HEK293 (cell line): ENCODE results near the gene CDC73.

Experiments
- BCL11B ChIP-seq: fragments of 450-650 bp; formaldehyde crosslinking; IDR thresholded peaks from 2 replicates; pipeline ENCODE4 v1.5.1; 2016; ENCODE audit warnings: low read depth, missing biosample characterization, missing genetic modification characterization
- GLIS2 ChIP-seq: fragments of 450-650 bp; formaldehyde crosslinking; IDR thresholded peaks from 2 replicates; pipeline ENCODE4 v1.5.1; 2016; ENCODE audit warnings: missing biosample characterization, missing genetic modification characterization
- HOXD13 ChIP-seq: sonication (generic); formaldehyde crosslinking; IDR thresholded peaks from 2 replicates; pipeline ENCODE4 v1.8.0; 2022; ENCODE audit warnings: missing genetic modification reagents, borderline replicate concordance
- IKZF3 ChIP-seq: fragments of 450-650 bp; IDR thresholded peaks from 2 replicates; pipeline ENCODE4 v1.5.0; 2018; ENCODE audit warnings: missing biosample characterization, mild to moderate bottlenecking, missing genetic modification characterization, moderate library complexity
- KLF1 ChIP-seq: fragments of 450-650 bp; formaldehyde crosslinking; IDR thresholded peaks from 2 replicates; pipeline ENCODE4 v1.5.1; 2016; ENCODE audit warnings: missing biosample characterization, missing genetic modification characterization
- KLF10 ChIP-seq: fragments of 450-650 bp; IDR thresholded peaks from 2 replicates; pipeline ENCODE4 v1.5.1; 2018; ENCODE audit warnings: missing biosample characterization, mild to moderate bottlenecking, missing genetic modification characterization
- KLF9 ChIP-seq: fragments of 450-650 bp; formaldehyde crosslinking; IDR thresholded peaks from 2 replicates; pipeline ENCODE4 v1.5.1; 2016; ENCODE audit warnings: missing biosample characterization, missing genetic modification characterization, low read depth
- MEIS1 ChIP-seq: sonication (generic); formaldehyde crosslinking; IDR thresholded peaks from 2 replicates; pipeline ENCODE4 v1.8.1; 2022; ENCODE audit warnings: missing genetic modification reagents, mild to moderate bottlenecking, borderline replicate concordance
- MZF1 ChIP-seq: fragments of 450-650 bp; formaldehyde crosslinking; IDR thresholded peaks from 2 replicates; pipeline ENCODE4 v1.5.1; 2017; ENCODE audit warnings: missing biosample characterization, missing genetic modification characterization, borderline replicate concordance
- SP2 ChIP-seq: fragments of 450-650 bp; formaldehyde crosslinking; IDR thresholded peaks from 2 replicates; pipeline ENCODE4 v1.5.1; 2016; ENCODE audit warnings: missing biosample characterization, missing genetic modification characterization
- YY1 ChIP-seq: fragments of 450-650 bp; formaldehyde crosslinking; IDR thresholded peaks from 2 replicates; pipeline ENCODE4 v1.5.1; 2018; ENCODE audit warnings: missing biosample characterization, missing genetic modification characterization
- ZBTB20 ChIP-seq: fragments of 450-650 bp; formaldehyde crosslinking; IDR thresholded peaks from 2 replicates; pipeline ENCODE4 v1.5.1; 2016; ENCODE audit warnings: missing biosample characterization, missing genetic modification characterization
- ZBTB48 ChIP-seq: fragments of 450-650 bp; formaldehyde crosslinking; IDR thresholded peaks from 2 replicates; pipeline ENCODE4 v1.5.1; 2016; ENCODE audit warnings: missing biosample characterization, missing genetic modification characterization
- ZBTB8A ChIP-seq: fragments of 450-650 bp; formaldehyde crosslinking; IDR thresholded peaks from 2 replicates; pipeline ENCODE4 v1.5.1; 2016; ENCODE audit warnings: missing biosample characterization, missing genetic modification characterization
- ZFP37 ChIP-seq: fragments of 450-650 bp; formaldehyde crosslinking; IDR thresholded peaks from 2 replicates; pipeline ENCODE4 v1.5.1; 2016; ENCODE audit warnings: missing biosample characterization, missing genetic modification characterization
- ZIC2 ChIP-seq: fragments of 450-650 bp; formaldehyde crosslinking; IDR thresholded peaks from 2 replicates; pipeline ENCODE4 v1.5.1; 2016; ENCODE audit warnings: missing biosample characterization, missing genetic modification characterization
- ZNF10 ChIP-seq: fragments of 450-650 bp; formaldehyde crosslinking; IDR thresholded peaks from 2 replicates; pipeline ENCODE4 v1.5.1; 2017; ENCODE audit warnings: missing biosample characterization, missing genetic modification characterization
- ZNF138 ChIP-seq: fragments of 450-650 bp; formaldehyde crosslinking; IDR thresholded peaks from 2 replicates; pipeline ENCODE4 v1.5.1; 2016; ENCODE audit warnings: missing biosample characterization, missing genetic modification characterization, borderline replicate concordance
- ZNF140 ChIP-seq: fragments of 450-650 bp; formaldehyde crosslinking; IDR thresholded peaks from 2 replicates; pipeline ENCODE4 v1.5.1; 2016; ENCODE audit warnings: missing biosample characterization, missing genetic modification characterization
- ZNF214 ChIP-seq: fragments of 450-650 bp; formaldehyde crosslinking; IDR thresholded peaks from 2 replicates; pipeline ENCODE4 v1.5.1; 2017; ENCODE audit warnings: missing biosample characterization, mild to moderate bottlenecking, missing genetic modification characterization, borderline replicate concordance
- ZNF23 ChIP-seq: fragments of 450-650 bp; formaldehyde crosslinking; IDR thresholded peaks from 2 replicates; pipeline ENCODE4 v1.5.1; 2016; ENCODE audit warnings: missing biosample characterization, missing genetic modification characterization, borderline replicate concordance
- ZNF335 ChIP-seq: fragments of 450-650 bp; formaldehyde crosslinking; conservative IDR thresholded peaks from 2 replicates; pipeline ENCODE4 v1.5.1; 2016; ENCODE audit warnings: missing biosample characterization, missing genetic modification characterization
- ZNF366 ChIP-seq: fragments of 450-650 bp; formaldehyde crosslinking; conservative IDR thresholded peaks from 2 replicates; pipeline ENCODE4 v1.5.1; 2016; ENCODE audit warnings: missing biosample characterization, missing genetic modification characterization
- ZNF394 ChIP-seq: fragments of 450-650 bp; formaldehyde crosslinking; IDR thresholded peaks from 2 replicates; pipeline ENCODE4 v1.5.1; 2016; ENCODE audit warnings: missing biosample characterization, missing genetic modification characterization, mild to moderate bottlenecking, moderate library complexity, borderline replicate concordance
- ZNF423 ChIP-seq: fragments of 450-650 bp; formaldehyde crosslinking; IDR thresholded peaks from 2 replicates; pipeline ENCODE4 v1.5.1; 2016; ENCODE audit warnings: missing biosample characterization, missing genetic modification characterization
- ZNF529 ChIP-seq: fragments of 450-650 bp; formaldehyde crosslinking; IDR thresholded peaks from 2 replicates; pipeline ENCODE4 v1.5.1; 2017; ENCODE audit warnings: missing genetic modification characterization, missing biosample characterization; ENCODE audit not compliant: insufficient replicate concordance
- ZNF549 ChIP-seq: fragments of 450-650 bp; IDR thresholded peaks from 2 replicates; pipeline ENCODE4 v1.5.1; 2018; ENCODE audit warnings: missing biosample characterization, missing genetic modification characterization, mild to moderate bottlenecking, inconsistent platforms, moderate library complexity
- ZNF596 ChIP-seq: fragments of 450-650 bp; IDR thresholded peaks from 2 replicates; pipeline ENCODE4 v1.5.0; 2018; ENCODE audit warnings: missing biosample characterization, mild to moderate bottlenecking, missing genetic modification characterization, moderate library complexity
- TF ChIP-seq, protein P1 (sequence below): fragments of 450-650 bp; formaldehyde crosslinking; IDR thresholded peaks from 2 replicates; pipeline ENCODE4 v1.5.1; 2016; ENCODE audit warnings: missing biosample characterization, missing genetic modification characterization
- TF ChIP-seq, protein P2 (sequence below): IDR thresholded peaks from 2 replicates; pipeline ENCODE4 v1.6.1; 2011; ENCODE audit warnings: mild to moderate bottlenecking, low read depth, low read length, borderline replicate concordance
- TF ChIP-seq, protein P3 (sequence below): fragments of 450-650 bp; formaldehyde crosslinking; IDR thresholded peaks from 2 replicates; pipeline ENCODE4 v1.5.1; 2017; ENCODE audit warnings: missing biosample characterization, missing genetic modification characterization
- TF ChIP-seq, protein P4 (sequence below): fragments of 450-650 bp; formaldehyde crosslinking; IDR thresholded peaks from 2 replicates; pipeline ENCODE4 v1.5.1; 2016; ENCODE audit warnings: missing biosample characterization, missing genetic modification characterization

CDC73 gene

DNA sequence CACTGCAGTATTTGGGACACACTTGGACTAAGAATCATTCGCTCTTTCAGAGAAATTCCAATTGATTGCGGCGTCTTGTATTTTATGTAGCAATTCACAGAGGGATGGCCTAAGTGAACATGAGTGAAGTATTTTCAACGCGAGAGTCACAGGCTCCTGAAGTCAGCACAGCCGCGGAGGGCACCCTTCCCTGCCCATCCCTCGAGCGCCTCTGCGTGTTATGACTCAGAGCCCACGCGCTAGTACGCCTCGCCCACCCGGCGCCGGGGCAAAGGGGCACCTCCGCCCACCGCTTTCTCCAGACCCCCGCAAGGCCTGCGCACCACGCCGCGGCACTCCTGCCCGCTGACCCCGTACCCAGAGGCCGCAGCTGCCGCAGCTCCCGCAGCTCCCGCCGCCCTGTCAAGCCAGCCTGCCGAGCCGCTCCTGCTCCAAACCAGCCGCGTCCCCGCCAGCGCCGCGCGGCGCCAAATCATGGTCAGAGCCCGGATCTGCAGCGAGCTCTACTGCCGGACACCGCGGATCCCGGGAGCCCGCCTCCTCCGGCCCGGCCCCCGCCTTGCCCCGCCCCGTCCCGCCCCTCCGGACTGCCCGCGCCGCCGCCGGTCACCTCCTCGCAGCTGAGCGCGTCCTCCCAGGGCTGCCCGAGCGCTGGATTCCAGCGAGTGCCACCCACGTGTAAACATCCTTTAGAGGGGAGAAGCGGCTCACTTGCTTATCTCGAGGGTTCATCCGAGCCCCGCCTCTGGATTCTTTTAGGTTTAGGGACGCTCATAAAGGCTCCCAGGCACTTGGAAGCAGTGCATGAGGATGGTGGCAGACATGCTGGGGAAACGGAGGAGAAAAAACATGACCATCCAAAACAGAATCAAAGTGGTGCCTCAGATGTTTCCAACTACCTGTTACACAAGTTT is 16.7 kb upstream of the CDC73 start, which contains the start of gene GLRX2 (continued):
- TF ChIP-seq ZNF140 (tag by site-specific recombination) (no peak), MEIS1 (CRISPR knock-in tag) (no peak), SP2 (tag by site-specific recombination) (peak; percentile 56), ZNF366 (tag by site-specific recombination) (peak; percentile 20; the same call in 1 of the 2 replicates), ZNF529 (no peak), GLIS2 (peak; percentile 76), KLF9 (tag by site-specific recombination) (peak; percentile 39), ZNF423 (no peak), KLF10 (tag by site-specific recombination) (peak; percentile 70), KLF1 (tag by site-specific recombination) (peak; percentile 44), ZNF10 (no peak), ZFP37 (tag by site-specific recombination) (peak; percentile 29; the same call in 1 of the 2 replicates), ZBTB8A (tag by site-specific recombination) (peak; percentile 75), ZBTB48 (tag by site-specific recombination) (peak; percentile 50; the same call in 1 of the 2 replicates), IKZF3 (tag by site-specific recombination) (peak; percentile 51), ZNF138 (no peak), ZNF335 (tag by site-specific recombination) (peak; percentile 79; the same call in 1 of the 2 replicates), MZF1 (peak; percentile 37; the same call in 1 of the 2 replicates), ZNF596 (tag by site-specific recombination) (no peak), HOXD13 (no peak), ZBTB20 (tag by site-specific recombination) (peak; percentile 90), ZNF23 (tag by site-specific recombination) (no peak), ZNF394 (tag by site-specific recombination) (peak; percentile 40; the same call in 1 of the 2 replicates), ZNF214 (no peak), BCL11B (tag by site-specific recombination) (peak; percentile 13; the same call in 1 of the 2 replicates), ZIC2 (tag by site-specific recombination) (peak; percentile 25; the same call in 1 of the 2 replicates), YY1 (tag by site-specific recombination) (no peak), ZNF549 (tag by site-specific recombination) (0 out of 2 replicates have a peak, but pooled peaks have one; percentile 54)
- TF ChIP-seq, protein P1, sequence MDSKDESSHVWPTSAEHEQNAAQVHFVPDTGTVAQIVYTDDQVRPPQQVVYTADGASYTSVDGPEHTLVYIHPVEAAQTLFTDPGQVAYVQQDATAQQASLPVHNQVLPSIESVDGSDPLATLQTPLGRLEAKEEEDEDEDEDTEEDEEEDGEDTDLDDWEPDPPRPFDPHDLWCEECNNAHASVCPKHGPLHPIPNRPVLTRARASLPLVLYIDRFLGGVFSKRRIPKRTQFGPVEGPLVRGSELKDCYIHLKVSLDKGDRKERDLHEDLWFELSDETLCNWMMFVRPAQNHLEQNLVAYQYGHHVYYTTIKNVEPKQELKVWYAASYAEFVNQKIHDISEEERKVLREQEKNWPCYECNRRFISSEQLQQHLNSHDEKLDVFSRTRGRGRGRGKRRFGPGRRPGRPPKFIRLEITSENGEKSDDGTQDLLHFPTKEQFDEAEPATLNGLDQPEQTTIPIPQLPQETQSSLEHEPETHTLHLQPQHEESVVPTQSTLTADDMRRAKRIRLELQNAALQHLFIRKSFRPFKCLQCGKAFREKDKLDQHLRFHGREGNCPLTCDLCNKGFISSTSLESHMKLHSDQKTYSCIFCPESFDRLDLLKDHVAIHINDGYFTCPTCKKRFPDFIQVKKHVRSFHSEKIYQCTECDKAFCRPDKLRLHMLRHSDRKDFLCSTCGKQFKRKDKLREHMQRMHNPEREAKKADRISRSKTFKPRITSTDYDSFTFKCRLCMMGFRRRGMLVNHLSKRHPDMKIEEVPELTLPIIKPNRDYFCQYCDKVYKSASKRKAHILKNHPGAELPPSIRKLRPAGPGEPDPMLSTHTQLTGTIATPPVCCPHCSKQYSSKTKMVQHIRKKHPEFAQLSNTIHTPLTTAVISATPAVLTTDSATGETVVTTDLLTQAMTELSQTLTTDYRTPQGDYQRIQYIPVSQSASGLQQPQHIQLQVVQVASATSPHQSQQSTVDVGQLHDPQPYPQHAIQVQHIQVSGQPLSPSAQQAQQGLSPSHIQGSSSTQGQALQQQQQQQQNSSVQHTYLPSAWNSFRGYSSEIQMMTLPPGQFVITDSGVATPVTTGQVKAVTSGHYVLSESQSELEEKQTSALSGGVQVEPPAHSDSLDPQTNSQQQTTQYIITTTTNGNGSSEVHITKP (tag by site-specific recombination), result peak; percentile 38
- TF ChIP-seq, protein P2, sequence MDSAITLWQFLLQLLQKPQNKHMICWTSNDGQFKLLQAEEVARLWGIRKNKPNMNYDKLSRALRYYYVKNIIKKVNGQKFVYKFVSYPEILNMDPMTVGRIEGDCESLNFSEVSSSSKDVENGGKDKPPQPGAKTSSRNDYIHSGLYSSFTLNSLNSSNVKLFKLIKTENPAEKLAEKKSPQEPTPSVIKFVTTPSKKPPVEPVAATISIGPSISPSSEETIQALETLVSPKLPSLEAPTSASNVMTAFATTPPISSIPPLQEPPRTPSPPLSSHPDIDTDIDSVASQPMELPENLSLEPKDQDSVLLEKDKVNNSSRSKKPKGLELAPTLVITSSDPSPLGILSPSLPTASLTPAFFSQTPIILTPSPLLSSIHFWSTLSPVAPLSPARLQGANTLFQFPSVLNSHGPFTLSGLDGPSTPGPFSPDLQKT, result no peak
- TF ChIP-seq, protein P3, sequence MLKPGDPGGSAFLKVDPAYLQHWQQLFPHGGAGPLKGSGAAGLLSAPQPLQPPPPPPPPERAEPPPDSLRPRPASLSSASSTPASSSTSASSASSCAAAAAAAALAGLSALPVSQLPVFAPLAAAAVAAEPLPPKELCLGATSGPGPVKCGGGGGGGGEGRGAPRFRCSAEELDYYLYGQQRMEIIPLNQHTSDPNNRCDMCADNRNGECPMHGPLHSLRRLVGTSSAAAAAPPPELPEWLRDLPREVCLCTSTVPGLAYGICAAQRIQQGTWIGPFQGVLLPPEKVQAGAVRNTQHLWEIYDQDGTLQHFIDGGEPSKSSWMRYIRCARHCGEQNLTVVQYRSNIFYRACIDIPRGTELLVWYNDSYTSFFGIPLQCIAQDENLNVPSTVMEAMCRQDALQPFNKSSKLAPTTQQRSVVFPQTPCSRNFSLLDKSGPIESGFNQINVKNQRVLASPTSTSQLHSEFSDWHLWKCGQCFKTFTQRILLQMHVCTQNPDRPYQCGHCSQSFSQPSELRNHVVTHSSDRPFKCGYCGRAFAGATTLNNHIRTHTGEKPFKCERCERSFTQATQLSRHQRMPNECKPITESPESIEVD (tag by site-specific recombination), result no peak
- TF ChIP-seq, protein P4, sequence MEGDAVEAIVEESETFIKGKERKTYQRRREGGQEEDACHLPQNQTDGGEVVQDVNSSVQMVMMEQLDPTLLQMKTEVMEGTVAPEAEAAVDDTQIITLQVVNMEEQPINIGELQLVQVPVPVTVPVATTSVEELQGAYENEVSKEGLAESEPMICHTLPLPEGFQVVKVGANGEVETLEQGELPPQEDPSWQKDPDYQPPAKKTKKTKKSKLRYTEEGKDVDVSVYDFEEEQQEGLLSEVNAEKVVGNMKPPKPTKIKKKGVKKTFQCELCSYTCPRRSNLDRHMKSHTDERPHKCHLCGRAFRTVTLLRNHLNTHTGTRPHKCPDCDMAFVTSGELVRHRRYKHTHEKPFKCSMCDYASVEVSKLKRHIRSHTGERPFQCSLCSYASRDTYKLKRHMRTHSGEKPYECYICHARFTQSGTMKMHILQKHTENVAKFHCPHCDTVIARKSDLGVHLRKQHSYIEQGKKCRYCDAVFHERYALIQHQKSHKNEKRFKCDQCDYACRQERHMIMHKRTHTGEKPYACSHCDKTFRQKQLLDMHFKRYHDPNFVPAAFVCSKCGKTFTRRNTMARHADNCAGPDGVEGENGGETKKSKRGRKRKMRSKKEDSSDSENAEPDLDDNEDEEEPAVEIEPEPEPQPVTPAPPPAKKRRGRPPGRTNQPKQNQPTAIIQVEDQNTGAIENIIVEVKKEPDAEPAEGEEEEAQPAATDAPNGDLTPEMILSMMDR (tag by site-specific recombination), result peak; percentile 41; the same call in 1 of the 2 replicates
